HL-60 (cell line): Measurements from ENCODE around the gene FBL.

Experiments
- CTCF ChIP-seq: IDR thresholded peaks from one replicate; pipeline ENCODE4 v1.5.1; 2011; ENCODE audit warnings: low read length, control low read depth, inconsistent platforms; ENCODE audit not compliant: insufficient read depth
- GABPA ChIP-seq: IDR thresholded peaks from 2 replicates; pipeline ENCODE4 v1.6.1; 2012; ENCODE audit warnings: low read depth
- POLR2AphosphoS5 ChIP-seq: IDR thresholded peaks from 2 replicates; pipeline ENCODE4 v1.6.1; 2012; ENCODE audit warnings: low read depth
- REST ChIP-seq: IDR thresholded peaks from 2 replicates; pipeline ENCODE4 v1.6.1; 2012; ENCODE audit warnings: low read depth; ENCODE audit not compliant: insufficient replicate concordance
- SPI1 ChIP-seq: IDR thresholded peaks from 2 replicates; pipeline ENCODE4 v1.6.1; 2012; ENCODE audit warnings: low read depth, mild to moderate bottlenecking, borderline replicate concordance

- TF ChIP-seq CTCF = no peak
- no peak for TF ChIP-seq POLR2AphosphoS5
- TF ChIP-seq REST = no peak
- no peak for TF ChIP-seq SPI1
- no peak for TF ChIP-seq GABPA
These were observed 29.7 kb downstream of the FBL start for GRCh38 chr19:39816287-39817048.
